Effector memory CD8-positive, alpha-beta T cell (primary cell): Measurements from ENCODE around the gene STK32C.

Source experiments
- ATAC-seq: fragments of 150-1000 bp; cut with Tn5 transposase; replicated peaks from 2 replicates; pipeline ENCODE4 v1.10.0; 2021; ENCODE audit warnings: mild to moderate bottlenecking, moderate library complexity
- DNase-seq, 3 experiments: peaks; one replicate each; pipeline ENCODE4 v3.0.0; 2021
- H3K27ac Mint-ChIP-seq, 2 donors: one replicate each; pipeline ENCODE4 v1.8.0; 2022; ENCODE audit warnings: mild to moderate bottlenecking in 2 of 2, mixed read lengths in 2 of 2, moderate library complexity in 2 of 2
- H3K27me3 Mint-ChIP-seq, 2 donors: one replicate each; pipeline ENCODE4 v1.8.0; 2022; ENCODE audit warnings: mixed read lengths in 2 of 2
- H3K36me3 Mint-ChIP-seq: one replicate; pipeline ENCODE4 v1.8.0; 2022; ENCODE audit warnings: mild to moderate bottlenecking, moderate library complexity, mixed read lengths; ENCODE audit not compliant: insufficient read depth
- H3K4me1 Mint-ChIP-seq, 2 donors: one replicate each; pipeline ENCODE4 v1.8.0; 2022; ENCODE audit warnings: low read depth in 2 of 2, mixed read lengths in 2 of 2
- H3K4me3 Mint-ChIP-seq, 2 donors: one replicate each; pipeline ENCODE4 v1.8.0; 2022; ENCODE audit warnings: mild to moderate bottlenecking in 2 of 2, mixed read lengths in 2 of 2, moderate library complexity in 2 of 2
- H3K9me3 Mint-ChIP-seq, 2 donors: one replicate each; pipeline ENCODE4 v1.8.0; 2022; ENCODE audit warnings: mixed read lengths in 2 of 2

STK32C gene

DNA sequence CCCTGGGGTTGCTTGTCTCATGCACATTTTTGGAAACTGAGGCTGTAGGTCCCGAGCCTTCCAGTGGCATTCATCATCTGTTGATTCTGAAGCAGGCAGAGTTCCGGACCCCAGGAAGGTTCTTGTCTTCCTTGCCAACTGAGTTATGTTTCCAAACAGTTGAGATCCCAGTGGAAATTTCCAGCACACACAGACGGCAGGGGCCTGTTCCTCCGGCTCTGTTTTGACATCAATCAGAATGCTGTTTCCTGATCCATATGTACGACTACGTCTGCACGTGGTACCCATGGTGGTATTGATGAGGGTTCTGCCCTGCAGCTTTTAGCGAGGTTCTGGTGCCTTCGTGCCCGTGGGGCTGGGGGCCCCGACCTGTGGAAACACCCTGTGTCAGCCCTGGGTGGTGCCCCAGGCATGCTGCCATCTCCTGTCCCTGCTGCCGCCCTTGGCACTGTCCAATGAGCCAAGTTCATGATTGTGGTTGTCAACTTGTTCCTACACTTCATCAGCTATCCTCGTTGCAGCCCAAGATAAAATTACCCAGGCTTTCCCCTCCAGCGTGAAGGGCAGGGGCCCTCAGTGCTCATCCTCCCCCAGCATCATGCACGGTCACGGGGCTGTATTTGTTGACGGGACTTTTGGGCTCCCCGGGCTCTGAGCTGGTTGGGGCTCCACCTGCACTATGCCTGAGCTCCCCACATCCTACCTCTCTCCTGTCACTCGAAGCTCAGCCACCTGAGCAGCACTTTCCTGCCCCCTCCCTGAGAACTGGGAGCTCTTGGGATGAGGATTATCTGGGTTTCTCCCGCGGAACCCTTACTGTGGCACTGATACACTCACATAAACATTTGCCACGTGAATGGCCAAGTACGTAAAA, 128.8 kb downstream of the STK32C start:
- Mint-ChIP-seq H3K9me3 (no peaks in the 10 kb centered on the region), H3K27ac (no peak overlapping the region), H3K4me1 (peaks cover 0 to 2% of the 10 kb centered on the region in 2 donors), H3K36me3 (peaks cover 2% of the 10 kb centered on the region), H3K4me3 (no peak overlapping the region), H3K27me3 (peaks cover 39 to 51% of the 10 kb centered on the region in 2 donors)
- ATAC-seq (no peak), DNase-seq (no peak)

DNA sequence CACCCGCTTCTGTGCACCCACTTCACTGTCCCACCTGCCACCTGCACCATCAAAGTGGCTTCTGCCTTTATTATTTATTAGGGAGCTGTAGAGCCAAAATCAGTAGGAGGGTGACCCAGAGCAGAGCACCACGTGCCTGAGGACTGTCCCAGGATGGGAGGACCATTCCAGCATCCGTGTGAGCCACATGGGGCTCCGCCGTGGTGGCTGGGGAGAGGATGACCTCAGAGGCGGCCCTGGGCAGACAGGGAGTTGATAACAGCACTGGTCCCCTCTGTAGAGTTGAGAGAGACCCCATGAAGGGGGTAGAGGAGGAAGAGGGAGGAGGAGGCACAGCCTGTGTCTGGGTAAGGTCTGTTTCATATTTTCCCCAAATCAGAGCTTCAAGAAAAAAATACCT, 129.7 kb downstream of the STK32C start:
- ATAC-seq, result no peak
- Mint-ChIP-seq H3K36me3 (peaks cover 5% of the 10 kb centered on the region), H3K4me3 (no peak overlapping the region), H3K9me3 (peaks cover 0 to 5% of the 10 kb centered on the region in 2 donors), H3K27ac (no peak overlapping the region), H3K27me3 (peaks cover 31 to 43% of the 10 kb centered on the region in 2 donors), H3K4me1 (peaks cover 4 to 5% of the 10 kb centered on the region in 2 donors)
- DNase-seq, result no peak

DNA sequence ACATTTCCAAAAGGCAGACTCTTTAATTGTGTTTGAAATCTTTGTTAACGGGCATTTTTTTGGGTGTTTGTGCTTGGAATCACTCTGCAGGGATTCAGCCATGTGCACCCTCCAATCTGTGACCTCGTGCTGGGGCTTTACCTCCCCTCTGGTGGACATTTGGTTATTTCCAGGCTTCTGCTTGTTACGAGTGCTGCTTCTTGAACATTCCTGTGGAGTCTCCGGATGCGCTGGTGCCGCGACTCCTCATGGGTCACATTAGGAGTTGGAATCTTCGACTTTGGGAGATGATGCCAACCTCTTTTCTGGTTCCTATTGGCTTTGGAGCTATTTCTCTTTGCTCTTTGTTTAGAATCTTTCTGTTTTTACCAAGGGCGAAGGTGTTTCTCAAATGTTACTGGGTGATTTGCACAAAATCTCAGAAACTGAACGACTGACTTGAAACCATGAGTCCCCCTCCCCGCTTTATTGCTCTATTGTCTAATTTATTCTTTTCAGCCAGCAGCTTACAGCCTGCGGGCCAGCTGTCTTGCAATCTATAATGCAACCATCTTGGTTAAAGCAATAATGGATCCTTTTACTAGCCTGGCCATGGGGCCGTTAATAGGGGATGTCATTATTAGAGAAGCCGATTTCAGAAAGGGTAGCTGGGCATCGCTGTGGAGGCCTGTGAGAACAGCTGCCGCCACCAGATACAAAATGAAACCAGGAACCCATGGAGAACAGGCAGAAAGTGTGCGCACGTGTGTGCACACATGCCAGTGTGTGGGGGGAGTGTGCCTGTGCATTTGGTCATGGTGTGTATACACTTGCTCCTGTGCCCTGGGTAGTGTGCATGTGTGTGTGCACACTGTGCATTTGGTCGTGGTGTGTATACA, 130.9 kb downstream of the STK32C start:
- Mint-ChIP-seq H3K9me3 (peaks cover 0 to 5% of the 10 kb centered on the region in 2 donors), H3K27me3 (peaks cover 29 to 48% of the 10 kb centered on the region in 2 donors), H3K36me3 (peaks cover 5% of the 10 kb centered on the region), H3K4me3 (no peak overlapping the region), H3K4me1 (peaks cover 5% of the 10 kb centered on the region in 2 donors), H3K27ac (no peak overlapping the region)
- DNase-seq (no peak), ATAC-seq (no peak)

DNA sequence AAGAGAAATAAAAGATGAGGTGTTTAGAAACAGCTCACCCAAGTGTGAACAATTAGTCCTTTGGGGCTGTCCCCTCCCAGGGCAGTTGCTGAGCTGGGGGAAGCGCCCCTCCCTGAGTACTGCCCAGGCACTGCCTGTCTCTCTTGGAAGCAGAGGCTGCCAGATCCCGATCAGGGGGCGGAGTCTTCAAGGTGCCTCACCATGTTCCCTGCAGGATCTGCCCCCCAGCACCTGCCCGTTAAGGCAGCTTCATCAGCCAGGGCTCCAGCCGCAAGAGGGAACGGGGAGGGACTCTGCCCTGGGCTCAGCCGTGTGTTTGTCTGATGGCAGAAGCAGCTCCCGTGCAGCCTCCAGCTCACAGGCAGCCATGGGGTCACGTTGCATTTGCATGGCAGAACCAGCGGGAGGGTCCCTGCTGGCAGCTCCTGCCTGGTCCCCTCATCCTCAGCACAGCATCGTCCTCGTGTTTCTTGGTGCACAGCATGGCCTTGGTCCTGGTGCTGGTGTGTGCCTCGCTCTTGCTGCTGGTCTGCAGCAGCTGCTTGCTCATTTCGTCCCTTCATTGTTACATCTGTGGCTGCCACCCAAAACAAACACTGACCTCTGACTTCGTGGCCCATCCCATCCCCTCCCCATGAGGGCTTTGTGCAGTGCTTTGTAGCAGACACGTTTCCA, 131.7 kb downstream of the STK32C start:
- Mint-ChIP-seq H3K9me3 (peaks cover 0 to 5% of the 10 kb centered on the region in 2 donors), H3K36me3 (peaks cover 5% of the 10 kb centered on the region), H3K27ac (no peak overlapping the region), H3K4me1 (peaks cover 5% of the 10 kb centered on the region in 2 donors), H3K27me3 (peaks cover 29 to 53% of the 10 kb centered on the region in 2 donors), H3K4me3 (no peak overlapping the region)
- DNase-seq (no peak), ATAC-seq (no peak)

DNA sequence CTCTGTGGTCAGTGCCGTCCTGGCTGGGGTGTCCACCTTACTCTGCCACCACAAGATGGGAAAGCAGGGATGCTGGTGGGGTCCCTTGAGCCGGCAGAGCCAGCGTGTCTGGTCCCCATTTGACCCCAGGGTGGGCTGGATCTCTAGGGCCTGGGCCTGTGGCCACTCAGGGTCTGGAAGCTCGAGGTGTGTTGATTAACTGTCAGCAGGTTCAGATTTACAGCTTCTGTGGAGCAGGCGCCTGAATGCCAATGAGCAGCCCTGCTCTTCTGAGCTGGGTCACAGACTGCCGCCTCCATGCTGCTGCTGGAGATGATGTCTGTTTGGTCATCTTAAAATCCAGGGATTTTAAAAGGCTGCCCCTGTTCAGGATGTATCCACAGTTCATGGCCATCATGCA, 132.3 kb downstream of the STK32C start:
- DNase-seq, result no peak
- peaks cover 5% of the 10 kb centered on the region for H3K36me3 Mint-ChIP-seq
- no peak overlapping the region for H3K4me3 Mint-ChIP-seq
- ATAC-seq, result no peak
- H3K9me3 Mint-ChIP-seq, result peaks cover 0 to 5% of the 10 kb centered on the region in 2 donors
- H3K27me3 Mint-ChIP-seq, result peaks cover 29 to 58% of the 10 kb centered on the region in 2 donors
- peaks cover 5% of the 10 kb centered on the region in 2 donors for H3K4me1 Mint-ChIP-seq
- no peak overlapping the region for H3K27ac Mint-ChIP-seq

DNA sequence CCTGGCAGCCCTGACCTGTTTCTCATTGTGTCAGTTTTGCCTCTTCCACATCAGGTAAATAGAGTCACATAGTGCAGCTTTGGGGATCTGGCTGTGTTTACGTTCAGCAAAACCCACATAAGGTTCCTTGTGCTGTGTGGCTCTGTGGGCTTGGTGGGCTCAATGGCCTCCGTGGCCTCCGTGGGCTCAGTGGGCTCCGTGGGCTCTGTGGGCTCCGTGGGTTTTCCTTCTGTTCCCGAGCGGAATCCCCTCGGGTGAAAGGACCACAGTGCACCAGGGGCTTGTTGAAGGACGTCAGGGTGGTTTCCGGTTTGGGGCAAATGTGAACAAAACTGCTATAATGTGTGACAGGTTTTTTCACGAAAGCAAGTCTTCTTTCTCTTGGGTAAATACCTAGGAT, 133.5 kb downstream of the STK32C start:
- peak overlapping the region in 1 of 2 donors; percentile 75 for H3K27ac Mint-ChIP-seq
- ATAC-seq, result no peak
- no peak overlapping the region for H3K4me3 Mint-ChIP-seq
- H3K27me3 Mint-ChIP-seq, result peaks cover 26 to 52% of the 10 kb centered on the region in 2 donors
- peaks cover 5% of the 10 kb centered on the region for H3K36me3 Mint-ChIP-seq
- DNase-seq, result no peak
- H3K4me1 Mint-ChIP-seq, result peaks cover 5% of the 10 kb centered on the region in 2 donors
- H3K9me3 Mint-ChIP-seq, result peaks cover 0 to 5% of the 10 kb centered on the region in 2 donors

DNA sequence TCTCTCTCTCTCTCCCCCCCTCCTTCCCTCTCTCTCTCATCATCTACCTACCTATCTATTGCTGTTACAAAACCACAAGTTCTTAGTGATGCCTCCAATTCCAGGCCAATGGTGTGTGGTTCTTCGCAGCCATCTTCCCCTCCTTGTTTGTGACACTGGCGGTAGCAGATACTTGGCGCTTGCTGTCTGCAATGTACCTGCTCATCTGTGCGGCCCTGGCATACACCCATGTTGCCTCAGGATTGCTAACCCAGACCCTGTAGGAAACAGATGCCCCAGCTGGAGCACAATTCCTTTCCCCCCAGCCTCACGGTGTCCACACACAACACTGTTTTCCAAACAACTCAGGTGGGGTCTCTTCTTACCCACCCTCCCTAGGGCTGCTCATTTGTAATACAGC, 134.6 kb downstream of the STK32C start:
- peaks cover 0 to 5% of the 10 kb centered on the region in 2 donors for H3K9me3 Mint-ChIP-seq
- DNase-seq (no peak), ATAC-seq (no peak)
- H3K4me1 Mint-ChIP-seq, result peaks cover 5% of the 10 kb centered on the region in 2 donors
- H3K36me3 Mint-ChIP-seq, result peaks cover 5% of the 10 kb centered on the region
- H3K27ac Mint-ChIP-seq, result peak overlapping the region; percentile 75 to 93
- no peak overlapping the region for H3K4me3 Mint-ChIP-seq
- H3K27me3 Mint-ChIP-seq, result peaks cover 21 to 47% of the 10 kb centered on the region in 2 donors

DNA sequence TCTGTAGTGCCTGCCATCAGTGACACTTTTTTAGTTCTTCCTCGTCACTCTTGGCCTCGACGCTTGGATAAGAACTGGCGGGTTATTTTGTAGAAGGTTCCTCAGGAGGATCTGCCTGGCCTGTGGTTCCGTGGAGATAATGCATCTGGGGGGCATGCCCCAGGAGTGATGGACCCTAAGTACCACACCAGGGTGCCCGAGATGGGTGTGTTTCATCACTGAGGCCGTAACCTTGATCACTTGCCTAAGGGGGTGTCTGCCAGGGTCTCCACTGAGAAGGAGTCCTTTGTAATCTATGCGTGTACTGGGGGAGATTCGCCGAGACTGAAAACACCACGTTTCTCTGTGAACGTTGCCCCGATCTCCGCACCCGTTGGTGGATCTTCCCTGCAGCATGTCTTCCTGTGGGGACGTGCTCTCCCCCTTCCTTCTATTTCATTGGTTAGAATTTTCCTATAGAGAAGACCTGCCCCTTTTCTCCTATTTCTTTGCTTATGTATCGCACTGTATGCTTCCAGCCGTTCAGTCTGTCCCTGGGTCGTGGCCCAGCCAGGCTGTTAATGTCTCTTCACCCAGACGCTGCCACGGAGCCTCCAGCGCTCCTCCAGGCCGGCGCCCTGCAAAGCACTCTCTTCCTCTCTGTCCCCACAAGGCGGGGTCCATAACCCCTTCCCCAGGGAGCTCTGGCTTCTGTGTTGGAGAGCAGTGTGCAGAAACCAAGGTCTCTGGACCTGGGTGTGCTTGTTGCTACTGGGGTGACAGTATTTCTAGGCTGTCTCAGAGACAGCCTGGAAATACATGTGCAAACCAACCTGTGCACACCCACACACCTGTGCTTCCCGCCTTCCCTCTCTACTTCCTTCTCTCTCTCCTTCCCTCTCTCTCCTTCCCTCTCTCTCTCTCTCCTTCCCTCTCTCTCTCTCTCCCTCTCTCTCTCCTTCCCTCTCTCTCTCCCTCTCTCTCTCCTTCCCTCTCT, 135.4 kb downstream of the STK32C start:
- DNase-seq, result no peak
- Mint-ChIP-seq H3K4me3 (no peak overlapping the region), H3K27ac (peak overlapping the region in 1 of 2 donors; percentile 75), H3K27me3 (peaks cover 15 to 42% of the 10 kb centered on the region in 2 donors), H3K4me1 (peaks cover 5% of the 10 kb centered on the region in 2 donors), H3K36me3 (peaks cover 5% of the 10 kb centered on the region), H3K9me3 (peaks cover 0 to 5% of the 10 kb centered on the region in 2 donors)
- no peak for ATAC-seq

DNA sequence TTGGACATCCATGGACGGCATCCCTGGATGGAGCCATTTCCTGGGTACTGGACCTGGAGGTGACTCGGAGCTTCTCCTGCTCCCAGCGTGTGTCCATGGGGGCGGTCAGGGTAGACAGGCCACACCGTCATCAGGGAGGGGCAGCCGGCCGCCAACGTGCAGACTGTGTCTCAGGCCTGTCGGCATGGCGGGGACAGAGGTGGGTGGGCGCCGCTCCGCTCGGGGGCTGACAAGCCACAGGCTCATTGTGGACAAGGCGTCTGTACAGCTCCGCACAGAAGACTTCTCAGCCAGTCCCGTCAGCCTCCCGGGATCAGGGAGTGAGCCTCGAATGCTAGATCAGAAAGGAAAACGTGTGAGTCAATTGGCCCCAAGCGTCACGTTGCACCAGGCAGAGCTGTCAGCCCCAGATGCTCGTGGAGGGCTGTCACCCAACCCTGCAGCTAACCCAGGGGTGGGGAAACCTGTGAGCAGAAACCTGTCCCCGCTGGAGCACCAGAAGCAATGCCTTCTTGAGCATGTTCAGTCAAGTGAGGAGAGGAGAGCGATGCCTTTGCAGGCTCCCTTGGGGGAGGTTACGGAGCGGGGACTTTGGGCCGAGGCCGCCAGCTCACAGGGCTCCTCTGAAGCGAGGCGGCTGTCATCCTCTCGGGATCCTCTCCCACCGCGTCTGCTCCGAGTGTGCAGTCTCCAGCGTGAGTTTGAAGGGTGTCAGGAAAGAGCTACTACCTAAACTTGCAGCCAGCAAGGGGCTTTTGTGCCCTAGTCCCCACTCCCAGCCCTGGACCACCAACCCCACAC, 137.0 kb downstream of the STK32C start:
- H3K27ac Mint-ChIP-seq, result no peak overlapping the region
- ATAC-seq, result no peak
- peaks cover 5% of the 10 kb centered on the region for H3K36me3 Mint-ChIP-seq
- no peak for DNase-seq
- H3K9me3 Mint-ChIP-seq, result peaks cover 0 to 5% of the 10 kb centered on the region in 2 donors
- H3K4me3 Mint-ChIP-seq, result no peak overlapping the region
- H3K4me1 Mint-ChIP-seq, result peaks cover 5 to 8% of the 10 kb centered on the region in 2 donors
- peaks cover 11 to 28% of the 10 kb centered on the region in 2 donors for H3K27me3 Mint-ChIP-seq

DNA sequence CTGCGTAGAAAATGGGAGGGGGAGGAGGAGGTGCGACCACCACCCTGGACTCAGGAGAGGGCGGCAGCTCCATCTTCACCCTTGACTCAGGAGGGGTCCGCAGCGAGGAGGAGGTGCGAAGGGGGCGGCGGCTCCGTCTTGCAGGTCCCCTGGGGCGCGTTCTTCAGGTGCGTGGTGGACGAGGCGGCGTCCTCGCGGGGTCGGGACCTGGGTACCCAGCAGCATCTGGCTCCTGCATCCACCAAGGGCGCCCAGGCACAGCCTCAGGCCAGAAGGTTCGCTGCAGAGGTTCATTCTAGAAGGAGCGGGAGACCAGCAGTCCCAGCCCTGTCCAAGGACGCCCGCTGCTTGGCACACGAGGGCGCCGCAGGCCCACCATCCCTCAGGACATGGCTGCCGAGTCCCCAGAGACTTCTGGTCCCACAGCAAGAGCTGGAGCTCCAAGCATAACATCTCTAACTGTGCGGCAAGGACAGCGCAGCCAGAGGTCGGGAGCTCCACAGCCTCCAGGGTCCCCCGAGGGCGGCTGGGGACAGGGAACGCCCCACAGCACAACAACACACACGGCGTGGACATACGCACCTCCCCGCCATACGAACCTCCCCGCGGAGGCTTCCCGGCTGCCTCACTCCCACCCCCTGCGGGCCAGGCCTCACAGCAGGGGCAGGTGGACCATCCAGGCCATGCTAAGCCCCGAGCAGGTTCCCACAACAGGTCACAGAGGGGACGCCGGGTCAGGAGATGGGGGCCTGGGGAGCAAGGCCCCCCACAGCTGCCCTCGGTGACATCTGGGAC, 137.8 kb downstream of the STK32C start:
- no peak for DNase-seq
- no peak for ATAC-seq
- no peak overlapping the region for H3K27ac Mint-ChIP-seq
- H3K4me3 Mint-ChIP-seq, result no peak overlapping the region
- peaks cover 5 to 8% of the 10 kb centered on the region in 2 donors for H3K4me1 Mint-ChIP-seq
- H3K9me3 Mint-ChIP-seq, result peaks cover 0 to 5% of the 10 kb centered on the region in 2 donors
- peaks cover 5% of the 10 kb centered on the region for H3K36me3 Mint-ChIP-seq
- peaks cover 11 to 28% of the 10 kb centered on the region in 2 donors for H3K27me3 Mint-ChIP-seq
